ENCODE results near the gene IGFN1.

- TF ChIP-seq CTCF (IDR thresholded peaks at IDR 0.05) (no peak), POLR2AphosphoS5 (IDR thresholded peaks at IDR 0.05) (no peak), EP300 (IDR thresholded peaks at IDR 0.05; ENCODE audit: low read depth) (no peak)
These were observed 70.2 kb downstream of the IGFN1 start for GRCh38 chr1:201260648-201261311.

All from transverse colon (tissue), 4 donors.